LNCAP (cell line): ENCODE results near the gene NR6A1.

Experiments
- CTCF ChIP-seq: fragments of 450-650 bp; IDR thresholded peaks from 2 replicates; pipeline ENCODE4 v1.5.1; 2017; ENCODE audit warnings: mild to moderate bottlenecking

NR6A1 gene

GRCh38 chr9:124793015-124793541, 22.0 kb upstream of the NR6A1 start:
- TF ChIP-seq CTCF: no peak

GRCh38 chr9:124792257-124793014, 21.3 kb upstream of the NR6A1 start:
- TF ChIP-seq CTCF: no peak

GRCh38 chr9:124790801-124791505, 19.8 kb upstream of the NR6A1 start:
- no peak for TF ChIP-seq CTCF

- TF ChIP-seq CTCF: no peak
These were observed 19.2 kb upstream of the NR6A1 start for GRCh38 chr9:124790301-124790700.

GRCh38 chr9:124789531-124789930, 18.4 kb upstream of the NR6A1 start:
- TF ChIP-seq CTCF: no peak

GRCh38 chr9:124788542-124789217, 17.6 kb upstream of the NR6A1 start:
- no peak for TF ChIP-seq CTCF

- no peak for TF ChIP-seq CTCF
These were observed 15.9 kb upstream of the NR6A1 start for GRCh38 chr9:124786881-124787573.
